Retinal pigment epithelial cell (primary cell): ENCODE measurements around the gene WSB1.

Experiments used
- DNase-seq: peaks from one replicate; pipeline ENCODE4 v3.0.0-alpha.2; 2010; ENCODE audit warnings: low read depth
- H3K4me3 ChIP-seq: 2 replicates; pipeline ENCODE4 v1.5.1; 2011; ENCODE audit warnings: mild to moderate bottlenecking, low read length, control low read depth, moderate library complexity
- CTCF ChIP-seq: conservative IDR thresholded peaks from 2 replicates; pipeline ENCODE4 v1.5.1; 2011; ENCODE audit warnings: low read depth, low read length, control low read depth, inconsistent platforms

The WSB1 gene

GRCh38 chr17:27332047-27332393 lies 38.1 kb downstream of the WSB1 start:
- H3K4me3 ChIP-seq = no peak overlapping the region
- DNase-seq = no peak
- TF ChIP-seq CTCF = no peak

GRCh38 chr17:27332485-27333409 lies 38.8 kb downstream of the WSB1 start:
- H3K4me3 ChIP-seq = peak overlapping the region; percentile 52
- DNase-seq = peak; percentile 95
- peak; percentile 76 for TF ChIP-seq CTCF

GRCh38 chr17:27333410-27333980 lies 39.6 kb downstream of the WSB1 start:
- no peak for DNase-seq
- peak overlapping the region; percentile 52 for H3K4me3 ChIP-seq
- TF ChIP-seq CTCF = no peak

GRCh38 chr17:27336184-27336583 lies 42.3 kb downstream of the WSB1 start:
- H3K4me3 ChIP-seq = no peak overlapping the region
- TF ChIP-seq CTCF = no peak
- no peak for DNase-seq

- no peak for TF ChIP-seq CTCF
- no peak overlapping the region for H3K4me3 ChIP-seq
- DNase-seq = no peak
These were observed 44.6 kb downstream of the WSB1 start for GRCh38 chr17:27338536-27338985.

GRCh38 chr17:27339198-27339835 lies 45.4 kb downstream of the WSB1 start:
- DNase-seq = no peak
- no peak for TF ChIP-seq CTCF

More at GRCh38 chr17:27339198-27339835, 45.4 kb downstream of the WSB1 start:
- H3K4me3 ChIP-seq = no peak overlapping the region
